GM21717 (cell line): ENCODE data around the gene RMDN3.

ENCODE experiments used
- ATAC-seq: cut with Tn5 transposase; IDR thresholded peaks from one replicate; pipeline ENCODE4 v1.9.1; 2021; ENCODE audit warnings: mild to moderate bottlenecking, moderate library complexity; ENCODE audit not compliant: unreplicated experiment

RMDN3 gene

GRCh38 chr15:40696228-40696627 is 58.8 kb downstream of the RMDN3 start:
- no peak for ATAC-seq

- peak; percentile 32 for ATAC-seq
Observed at GRCh38 chr15:40695469-40695890, 59.6 kb downstream of the RMDN3 start.

DNA sequence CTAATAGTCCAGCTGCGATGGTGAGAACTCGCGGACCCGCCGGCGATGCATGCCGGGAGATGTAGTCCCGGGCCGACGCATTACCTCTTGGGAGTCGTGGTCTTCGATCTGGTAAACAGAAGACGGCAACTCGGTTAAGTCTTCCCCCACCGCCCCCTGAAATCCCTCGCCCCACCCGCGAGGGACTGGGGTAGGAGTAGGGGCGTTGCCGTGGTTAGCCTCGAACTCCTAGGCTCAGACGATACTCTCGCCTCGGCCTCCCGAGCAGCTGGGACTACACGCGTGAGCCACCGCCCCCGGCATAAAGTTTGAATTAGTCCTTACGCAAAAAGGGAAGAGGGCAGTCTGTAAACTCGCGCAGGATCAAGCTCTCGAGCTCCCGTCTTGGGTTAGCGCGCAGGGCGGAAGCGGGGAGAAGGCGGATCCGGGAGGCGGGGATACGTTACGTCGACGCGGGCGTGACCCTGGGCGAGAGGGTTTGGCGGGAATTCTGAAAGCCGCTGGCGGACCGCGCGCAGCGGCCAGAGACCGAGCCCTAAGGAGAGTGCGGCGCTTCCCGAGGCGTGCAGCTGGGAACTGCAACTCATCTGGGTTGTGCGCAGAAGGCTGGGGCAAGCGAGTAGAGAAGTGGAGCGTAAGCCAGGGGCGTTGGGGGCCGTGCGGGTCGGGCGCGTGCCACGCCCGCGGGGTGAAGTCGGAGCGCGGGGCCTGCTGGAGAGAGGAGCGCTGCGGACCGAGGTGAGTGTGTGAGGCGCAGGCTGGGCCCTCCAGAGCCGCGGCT is 60.2 kb downstream of the RMDN3 start, which contains the start of gene RAD51:
RAD51 (plus strand) TSS at position 487 of the 781 bp plus-strand sequence. CDS start 3,585 bp downstream, outside the sequence.
- peak; percentile 80 for ATAC-seq

GRCh38 chr15:40693904-40694687 is 61.0 kb downstream of the RMDN3 start:
- peak; percentile 26 for ATAC-seq

DNA sequence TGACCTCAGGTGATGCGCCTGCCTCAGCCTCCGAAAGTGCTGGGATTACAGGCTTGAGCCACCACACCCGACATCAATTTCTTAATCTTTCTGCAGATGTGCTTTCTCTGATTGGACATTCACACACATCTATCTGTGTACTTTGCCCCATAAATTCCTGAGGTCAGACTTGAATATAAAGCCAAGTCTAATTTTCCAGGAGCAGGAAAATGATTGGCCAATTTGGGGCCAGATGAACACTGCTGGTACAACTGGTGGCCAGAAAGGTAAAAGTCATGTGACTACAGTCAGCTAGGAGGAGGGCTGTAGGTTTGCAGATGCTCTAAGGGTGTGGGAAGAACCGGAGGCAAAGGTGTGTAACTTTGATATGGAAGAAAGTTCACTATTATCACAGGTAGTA is 63.3 kb downstream of the RMDN3 start:
- ATAC-seq: no peak

DNA sequence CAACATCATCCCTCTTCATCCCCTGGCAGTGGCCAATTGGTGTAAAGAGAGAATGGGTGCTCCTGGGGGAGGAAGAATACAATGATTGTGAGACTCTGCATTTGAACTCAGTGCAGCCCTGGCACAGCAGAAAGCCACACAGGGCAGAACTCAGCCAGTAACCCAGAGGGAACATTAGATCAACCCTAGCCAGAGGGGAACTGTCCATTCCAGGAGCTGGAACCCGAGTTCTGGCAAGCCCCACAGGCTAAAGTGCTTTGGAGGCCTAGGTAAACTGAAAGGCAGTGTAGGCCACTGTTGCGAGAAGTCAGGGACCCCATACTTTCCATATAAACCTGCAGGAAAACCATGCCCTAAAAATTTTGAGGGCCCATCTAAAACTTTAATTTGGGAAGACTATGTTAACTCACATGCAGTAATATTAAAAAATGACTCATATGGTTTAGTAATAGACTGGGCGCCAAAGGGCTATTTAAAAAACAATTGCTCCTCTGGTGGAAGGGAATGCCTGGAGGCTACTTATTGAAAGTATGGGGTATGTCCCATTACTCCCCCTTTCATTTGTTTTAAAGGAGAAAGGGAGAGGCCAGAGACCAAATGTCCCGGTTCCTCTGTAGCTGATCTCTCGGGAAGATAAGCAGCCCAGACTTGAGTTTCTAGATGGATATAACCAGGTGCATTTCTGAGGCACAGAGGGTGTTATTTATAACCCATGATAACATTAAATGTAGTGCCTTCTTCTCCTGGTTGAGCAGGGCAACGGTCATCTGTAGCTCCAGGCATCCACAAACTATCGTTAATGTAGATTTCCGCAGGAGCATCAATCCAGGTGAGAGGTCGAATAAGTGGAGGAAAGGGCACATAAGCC is 65.9 kb downstream of the RMDN3 start:
- no peak for ATAC-seq
